H1 (cell line): ENCODE measurements around the gene TOB1. TPM values are rescaled to one million over a fixed set of nuclear protein-coding genes. Genes with fewer than 3 reads are reported as not detected.

ENCODE experiments used
- CTCF ChIA-PET: fragments of 300-600 bp; sonication (Branson Sonifier 250); formaldehyde crosslinking; loops from one replicate; lab custom pipeline; 2021; ENCODE audit not compliant: partially characterized antibody; lab: Charles Lee
- POLR2A ChIA-PET: fragments of 300-600 bp; sonication (Branson Sonifier 250); formaldehyde crosslinking; loops from one replicate; lab custom pipeline; 2021; ENCODE audit warnings: inconsistent platforms; ENCODE audit not compliant: partially characterized antibody; lab: Charles Lee
- DNase-seq, 2 experiments: peaks; one replicate each; pipeline versions ENCODE4 v3.0.0 to v3.0.0-alpha.2; 2010 to 2022; ENCODE audit warnings: low spot score in 2 of 2, low read depth in 1 of 2, mixed read lengths in 1 of 2
- FAIRE-seq: peaks from 2 replicates; lab custom pipeline; 2011; peaks lifted over from hg19 to GRCh38; lab: Jason Lieb, UNC
- H2AFZ ChIP-seq: 2 replicates; pipeline ENCODE4 v1.8.1; 2012; ENCODE audit warnings: low read length, inconsistent platforms
- H2AK5ac ChIP-seq: 2 replicates; pipeline ENCODE4 v1.6.1; 2013; ENCODE audit warnings: low read depth, low read length
- H2BK120ac ChIP-seq: replicated peaks from 2 replicates; pipeline ENCODE3; 2013; ENCODE audit warnings: low read depth, low read length, inconsistent platforms
- H2BK12ac ChIP-seq: 2 replicates; pipeline ENCODE4 v1.6.1; 2013; ENCODE audit warnings: low read depth, low read length
- H2BK15ac ChIP-seq: 2 replicates; pipeline ENCODE4 v1.6.1; 2013; ENCODE audit warnings: low read length
- H2BK20ac ChIP-seq: 2 replicates; pipeline ENCODE4 v1.6.1; 2013; ENCODE audit warnings: low read length
- H2BK5ac ChIP-seq: 2 replicates; pipeline ENCODE4 v1.6.1; 2013; ENCODE audit warnings: low read depth, low read length
- H3K14ac ChIP-seq: 2 replicates; pipeline ENCODE4 v1.6.1; 2013; ENCODE audit warnings: inconsistent platforms; ENCODE audit not compliant: insufficient read length
- H3K18ac ChIP-seq: 2 replicates; pipeline ENCODE4 v1.6.1; 2013; ENCODE audit warnings: low read length; ENCODE audit errors: extremely low read depth
- H3K23ac ChIP-seq: 2 replicates; pipeline ENCODE4 v1.6.1; 2013; ENCODE audit warnings: inconsistent platforms; ENCODE audit not compliant: insufficient read length
- H3K23me2 ChIP-seq: 2 replicates; pipeline ENCODE4 v1.6.1; 2013; ENCODE audit warnings: low read depth, low read length
- H3K27ac ChIP-seq: 2 replicates; pipeline ENCODE4 v1.6.1; 2011; ENCODE audit warnings: low read depth, low read length, inconsistent platforms
- H3K27me3 ChIP-seq, 4 experiments: replicated peaks in 1 of 4; 1 replicate in 1 of 4; 2 replicates in 3 of 4; pipeline versions ENCODE4 v1.6.1 to v1.8.1; 2011 to 2013; ENCODE audit warnings: low read length in 3 of 4, mild to moderate bottlenecking in 3 of 4, inconsistent platforms in 2 of 4, mixed read lengths in 2 of 4, moderate library complexity in 1 of 4; ENCODE audit not compliant: control insufficient read depth in 3 of 4, insufficient read depth in 3 of 4; ENCODE audit errors: extremely low read depth in 1 of 4
- H3K36me3 ChIP-seq, 4 experiments: 2 replicates each; pipeline versions ENCODE4 v1.6.1 to v1.8.1; 2011 to 2013; ENCODE audit warnings: mild to moderate bottlenecking in 4 of 4, low read length in 3 of 4, moderate library complexity in 2 of 4, control low read depth in 1 of 4, inconsistent platforms in 1 of 4; ENCODE audit not compliant: insufficient read depth in 4 of 4, control insufficient read depth in 2 of 4
- H3K4ac ChIP-seq: replicated peaks from 2 replicates; pipeline ENCODE3; 2013; ENCODE audit warnings: low read length, low read depth, mixed read lengths, inconsistent platforms; ENCODE audit not compliant: insufficient read length
- H3K4me1 ChIP-seq, 4 experiments: replicated peaks in 1 of 4; 1 replicate in 1 of 4; 2 replicates in 3 of 4; pipeline versions ENCODE4 v1.6.1 to v1.8.1; 2011 to 2013; ENCODE audit warnings: low read length in 3 of 4, inconsistent platforms in 2 of 4, mixed read lengths in 1 of 4; ENCODE audit not compliant: insufficient read depth in 4 of 4, control insufficient read depth in 3 of 4
- H3K4me2 ChIP-seq, 2 experiments: 2 replicates each; pipeline versions ENCODE4 v1.6.1 to v1.8.1; 2011 to 2013; ENCODE audit warnings: low read depth in 2 of 2, low read length in 2 of 2, control low read depth in 1 of 2, inconsistent platforms in 1 of 2, mild to moderate bottlenecking in 1 of 2; ENCODE audit not compliant: insufficient read depth in 1 of 2
- H3K4me3 ChIP-seq, 4 experiments: fragments of 200-600, 300-600 bp in 1 of 4; sonication (generic), shearing (Covaris generic), sonication (Bioruptor Twin) in 1 of 4; 2 replicates each; pipeline versions ENCODE4 v1.5.1 to v1.8.1; 2011 to 2016; ENCODE audit warnings: low read length in 4 of 4, low read depth in 3 of 4, control low read depth in 2 of 4, inconsistent platforms in 2 of 4, mild to moderate bottlenecking in 2 of 4, mixed read lengths in 1 of 4, moderate library complexity in 1 of 4; ENCODE audit not compliant: insufficient read depth in 2 of 4; ENCODE audit errors: extremely low read depth in 1 of 4
- H3K56ac ChIP-seq: replicated peaks from 2 replicates; pipeline ENCODE3; 2013; ENCODE audit warnings: low read depth, mild to moderate bottlenecking, mixed read lengths, low read length, inconsistent platforms; ENCODE audit not compliant: insufficient read length
- H3K79me1 ChIP-seq: 2 replicates; pipeline ENCODE4 v1.6.1; 2013; ENCODE audit warnings: low read depth, low read length, control low read depth
- H3K79me2 ChIP-seq, 2 experiments: 2 replicates each; pipeline versions ENCODE4 v1.6.1 to v1.8.1; 2012 to 2013; ENCODE audit warnings: low read length in 2 of 2, mild to moderate bottlenecking in 2 of 2, inconsistent platforms in 1 of 2; ENCODE audit not compliant: insufficient read depth in 2 of 2, control insufficient read depth in 1 of 2
- H3K9ac ChIP-seq, 4 experiments: replicated peaks in 1 of 4; 1 replicate in 1 of 4; 2 replicates in 3 of 4; pipeline versions ENCODE4 v1.6.1 to v1.8.1; 2011 to 2013; ENCODE audit warnings: low read depth in 3 of 4, low read length in 3 of 4, control low read depth in 2 of 4, mild to moderate bottlenecking in 2 of 4, moderate library complexity in 2 of 4, inconsistent platforms in 1 of 4; ENCODE audit errors: extremely low read depth in 1 of 4
- H3K9me3 ChIP-seq, 2 experiments: 2 replicates each; pipeline versions ENCODE4 v1.6.1 to v1.8.1; 2012 to 2013; ENCODE audit warnings: mild to moderate bottlenecking in 2 of 2, moderate library complexity in 2 of 2, control low read depth in 1 of 2, inconsistent platforms in 1 of 2, low read depth in 1 of 2, low read length in 1 of 2, mixed read lengths in 1 of 2; ENCODE audit not compliant: insufficient read depth in 2 of 2
- H4K20me1 ChIP-seq, 2 experiments: replicated peaks in 1 of 2; 2 replicates each; pipeline versions ENCODE3 to v1.8.1; 2011 to 2013; ENCODE audit warnings: inconsistent platforms in 2 of 2, low read length in 2 of 2, mild to moderate bottlenecking in 1 of 2; ENCODE audit not compliant: insufficient read depth in 2 of 2, control insufficient read depth in 1 of 2
- H4K5ac ChIP-seq: 2 replicates; pipeline ENCODE4 v1.6.1; 2013; ENCODE audit warnings: low read length, low read depth, mixed read lengths, inconsistent platforms; ENCODE audit not compliant: insufficient read length
- H4K8ac ChIP-seq: 2 replicates; pipeline ENCODE4 v1.8.0; 2013; ENCODE audit warnings: mild to moderate bottlenecking, moderate library complexity, low read length, inconsistent platforms; ENCODE audit not compliant: insufficient read depth; ENCODE audit errors: extremely low read depth
- H4K91ac ChIP-seq: replicated peaks from 2 replicates; pipeline ENCODE3; 2013; ENCODE audit warnings: low read length, mixed read lengths, inconsistent platforms; ENCODE audit not compliant: insufficient read length
- CBX5 ChIP-seq: fragments of 300-800, 300-1000 bp; sonication (generic); IDR thresholded peaks from 2 replicates; pipeline ENCODE4 v1.7.1; 2016; ENCODE audit warnings: antibody characterized with exemption, low read length, low read depth
- CBX8 ChIP-seq: fragments of 300-800, 300-1000 bp; sonication (generic); IDR thresholded peaks from 2 replicates; pipeline ENCODE4 v1.7.1; 2016; ENCODE audit warnings: low read depth, low read length, borderline replicate concordance
- CEBPB ChIP-seq: IDR thresholded peaks from 2 replicates; pipeline ENCODE4 v1.6.1; 2012; ENCODE audit warnings: low read depth, low read length
- GTF2F1 ChIP-seq: IDR thresholded peaks from 2 replicates; pipeline ENCODE4 v1.6.1; 2012; ENCODE audit warnings: low read depth, low read length, improper control_type of control experiment, borderline replicate concordance
- JUN ChIP-seq: IDR thresholded peaks from 2 replicates; pipeline ENCODE4 v1.6.1; 2011; ENCODE audit warnings: low read depth, mild to moderate bottlenecking, improper control_type of control experiment, low read length
- KDM4A ChIP-seq: IDR thresholded peaks from one replicate; pipeline ENCODE4 v1.7.1; 2012; ENCODE audit warnings: low read depth, mild to moderate bottlenecking, moderate library complexity, low read length, inconsistent platforms; ENCODE audit not compliant: severe bottlenecking
- POU5F1 ChIP-seq: IDR thresholded peaks from 2 replicates; pipeline ENCODE4 v1.6.1; 2011; ENCODE audit warnings: low read depth, mild to moderate bottlenecking, low read length, moderate library complexity
- SAP30 ChIP-seq: fragments of 300-600 bp; sonication (generic); IDR thresholded peaks from 2 replicates; pipeline ENCODE4 v1.7.1; 2012; ENCODE audit warnings: low read length, moderate library complexity, mild to moderate bottlenecking, inconsistent platforms; ENCODE audit not compliant: insufficient read depth, insufficient replicate concordance
- SIX5 ChIP-seq: IDR thresholded peaks from 2 replicates; pipeline ENCODE4 v1.6.1; 2011; ENCODE audit warnings: mild to moderate bottlenecking, low read depth, low read length
- SRF ChIP-seq: IDR thresholded peaks from 2 replicates; pipeline ENCODE4 v1.6.1; 2011; ENCODE audit warnings: mild to moderate bottlenecking, low read depth, low read length, moderate library complexity
- TAF1 ChIP-seq: IDR thresholded peaks from 2 replicates; pipeline ENCODE4 v1.6.1; 2011; ENCODE audit warnings: mild to moderate bottlenecking, low read depth, low read length
- WGBS, 2 experiments: shearing (Covaris generic) in 1 of 2; methylation state at CpG; one replicate each; pipeline versions ENCODE4 v1.1.6 to v1.1.7; 2013 to 2015; ENCODE audit warnings: low lambda C conversion rate in 2 of 2, mixed read lengths in 2 of 2, inconsistent platforms in 1 of 2, low coverage in 1 of 2, missing lambda C conversion rate in 1 of 2; ENCODE audit not compliant: insufficient replicate concordance in 2 of 2, insufficient coverage in 1 of 2, insufficient read length in 1 of 2; ENCODE audit errors: extremely low coverage in 1 of 2, missing lambda C conversion rate in 1 of 2; 5-methylcytosine and 5-hydroxymethylcytosine counted together
- polyA plus RNA-seq, 7 experiments: library from polyadenylated mRNA; depleted of rRNA in 3 of 7; stranded (reverse) in 5 of 7; unstranded in 2 of 7; fragments of >200 nt in 5 of 7; fragments of 200-250 nt in 2 of 7; gene quantifications; 1 replicate in 5 of 7; 2 replicates in 1 of 7; 4 replicates in 1 of 7; pipeline versions ENCODE4 v1.2.1 to v1.2.3, GENCODE V29; 2011 to 2013; ENCODE audit warnings: missing spikeins in 2 of 7, mixed read lengths in 2 of 7
- total RNA-seq: library from RNA; stranded (reverse); fragmentation: NEBNext Ultra II Directional; extraction: Animal tissue kit (Norgen Biotek cat#: 25700); gene quantifications from 2 replicates; pipeline ENCODE4 v1.2.1, GENCODE V29; 2021
- TF ChIP-seq, protein P1 (sequence below), 3 experiments: IDR thresholded peaks; 1 replicate in 2 of 3; 2 replicates in 1 of 3; pipeline versions ENCODE4 v1.5.1 to v1.6.1; 2011; ENCODE audit warnings: low read length in 3 of 3, mild to moderate bottlenecking in 3 of 3, inconsistent platforms in 2 of 3, low read depth in 1 of 3, moderate library complexity in 1 of 3; ENCODE audit not compliant: insufficient read depth in 1 of 3; ENCODE audit errors: control extremely low read depth in 1 of 3

Gene TOB1
- total and polyA plus RNA-seq, 2 of the 8 experiments (the other 6 are each of a cell fraction or from before 2014, with no cell fraction given), result 14.4 to 20.8 TPM

DNA sequence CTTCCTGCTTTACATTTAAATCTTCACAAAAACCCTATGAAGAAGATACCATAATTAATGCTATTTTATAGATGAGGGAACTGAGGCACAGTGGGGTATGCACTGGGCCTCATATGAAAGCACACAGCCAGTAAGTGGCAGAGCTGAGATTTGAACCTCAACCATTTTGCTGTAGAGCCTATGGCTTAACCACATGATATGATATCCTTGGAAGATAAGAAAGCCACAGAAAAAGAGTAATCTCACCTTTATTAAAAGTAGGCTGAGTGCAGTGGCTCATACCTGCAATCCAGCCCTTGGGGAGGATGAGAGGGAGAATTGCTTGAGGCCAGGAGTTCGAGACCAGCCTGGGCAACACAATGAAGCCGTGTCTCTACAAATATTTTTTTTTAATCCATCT is 15.0 kb upstream of the TOB1 start:
- Histone ChIP-seq H4K91ac (no peak overlapping the region), H2BK12ac (no peak overlapping the region), H2BK5ac (no peak overlapping the region), H3K4me1 (no peaks in the 10 kb centered on the region), H3K56ac (no peak overlapping the region), H3K4me3 (no peak overlapping the region), H2AFZ (no peak overlapping the region), H4K8ac (no peak overlapping the region), H4K20me1 (no peaks in the 10 kb centered on the region), H3K14ac (no peak overlapping the region), H3K18ac (no peak overlapping the region), H4K5ac (no peak overlapping the region), H3K23me2 (no peaks in the 10 kb centered on the region), H3K9ac (no peak overlapping the region), H2BK20ac (no peak overlapping the region), H3K27me3 (no peaks in the 10 kb centered on the region), H3K27ac (no peak overlapping the region), H3K79me1 (no peaks in the 10 kb centered on the region), H2AK5ac (no peak overlapping the region), H3K23ac (no peak overlapping the region), H3K9me3 (peaks cover 0 to 3% of the 10 kb centered on the region in 2 experiments; a peak in 2 of 4 replicates), H2BK15ac (no peak overlapping the region), H2BK120ac (no peak overlapping the region), H3K36me3 (no peaks in the 10 kb centered on the region), H3K79me2 (no peaks in the 10 kb centered on the region), H3K4me2 (no peak overlapping the region), H3K4ac (no peak overlapping the region)
- ChIA-PET POLR2A (no interaction called here), CTCF (interaction anchor here (1.5 kb wide), 1 partner anchor 10 kb away, joined by 3 read pairs; no protein-coding TSS in a partner anchor)
- FAIRE-seq, result no peak
- DNase-seq, result no peak
- 89% methylated on average over 2 of the region's 2 CpGs; no CpG with 5 or more reads in 1 of the 2 experiments for WGBS, 2 experiments
- no peak for TF ChIP-seq POU5F1
- no peak for TF ChIP-seq KDM4A
- no peak for TF ChIP-seq CBX5
- no peak for TF ChIP-seq GTF2F1
- TF ChIP-seq CBX8, result no peak
- TF ChIP-seq CEBPB, result no peak
- no peak for TF ChIP-seq SIX5
- TF ChIP-seq SRF, result no peak
- TF ChIP-seq TAF1, result no peak
- TF ChIP-seq SAP30, result no peak
- TF ChIP-seq, protein P1, sequence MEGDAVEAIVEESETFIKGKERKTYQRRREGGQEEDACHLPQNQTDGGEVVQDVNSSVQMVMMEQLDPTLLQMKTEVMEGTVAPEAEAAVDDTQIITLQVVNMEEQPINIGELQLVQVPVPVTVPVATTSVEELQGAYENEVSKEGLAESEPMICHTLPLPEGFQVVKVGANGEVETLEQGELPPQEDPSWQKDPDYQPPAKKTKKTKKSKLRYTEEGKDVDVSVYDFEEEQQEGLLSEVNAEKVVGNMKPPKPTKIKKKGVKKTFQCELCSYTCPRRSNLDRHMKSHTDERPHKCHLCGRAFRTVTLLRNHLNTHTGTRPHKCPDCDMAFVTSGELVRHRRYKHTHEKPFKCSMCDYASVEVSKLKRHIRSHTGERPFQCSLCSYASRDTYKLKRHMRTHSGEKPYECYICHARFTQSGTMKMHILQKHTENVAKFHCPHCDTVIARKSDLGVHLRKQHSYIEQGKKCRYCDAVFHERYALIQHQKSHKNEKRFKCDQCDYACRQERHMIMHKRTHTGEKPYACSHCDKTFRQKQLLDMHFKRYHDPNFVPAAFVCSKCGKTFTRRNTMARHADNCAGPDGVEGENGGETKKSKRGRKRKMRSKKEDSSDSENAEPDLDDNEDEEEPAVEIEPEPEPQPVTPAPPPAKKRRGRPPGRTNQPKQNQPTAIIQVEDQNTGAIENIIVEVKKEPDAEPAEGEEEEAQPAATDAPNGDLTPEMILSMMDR (IDR thresholded peaks at IDR 0.05; ENCODE audit: control extremely low read depth in 1 of 3, insufficient read depth in 1 of 3, low read depth in 1 of 3, low read length in 3 of 3), result no peak
- TF ChIP-seq JUN, result no peak
